ENCODE data around the gene VWA5B2.

Gene VWA5B2

GRCh38 chr3:184236033-184236410 is 6.6 kb downstream of the VWA5B2 start:
- peaks cover 0 to 5% (median 0%) of the 10 kb centered on the region in 11 experiments; a peak in 1 of 22 replicates for H3K36me3 ChIP-seq
- peaks cover 40 to 79% (median 66%) of the 10 kb centered on the region in 10 experiments for H3K4me1 ChIP-seq
- no peaks in the 10 kb centered on the region for H3K9me3 ChIP-seq (replicated peaks in 1 of 11)
- peaks cover 0 to 78% (median 44%) of the 10 kb centered on the region in 11 experiments; a peak in 19 of 22 replicates for H4K20me1 ChIP-seq
- no peak for TF ChIP-seq Cebpa-rat (IDR thresholded peaks at IDR 0.05)
- H3K27ac ChIP-seq, result peak overlapping the region in 6 of 11 experiments; percentile 35 to 67 (median 58); a peak in 11 of 22 replicates
- H3K4me2 ChIP-seq, result peak overlapping the region; percentile 57 to 98 (median 90); a peak in 21 of 22 replicates
- peak overlapping the region in 2 of 10 experiments; percentile 9 to 28; a peak in 3 of 20 replicates for H3K4me3 ChIP-seq
- peak overlapping the region in 6 of 11 experiments; percentile 18 to 61 (median 46); a peak in 9 of 22 replicates for H3K9ac ChIP-seq
- peaks cover 14 to 20% (median 18%) of the 10 kb centered on the region in 11 experiments for H3K27me3 ChIP-seq

DNA sequence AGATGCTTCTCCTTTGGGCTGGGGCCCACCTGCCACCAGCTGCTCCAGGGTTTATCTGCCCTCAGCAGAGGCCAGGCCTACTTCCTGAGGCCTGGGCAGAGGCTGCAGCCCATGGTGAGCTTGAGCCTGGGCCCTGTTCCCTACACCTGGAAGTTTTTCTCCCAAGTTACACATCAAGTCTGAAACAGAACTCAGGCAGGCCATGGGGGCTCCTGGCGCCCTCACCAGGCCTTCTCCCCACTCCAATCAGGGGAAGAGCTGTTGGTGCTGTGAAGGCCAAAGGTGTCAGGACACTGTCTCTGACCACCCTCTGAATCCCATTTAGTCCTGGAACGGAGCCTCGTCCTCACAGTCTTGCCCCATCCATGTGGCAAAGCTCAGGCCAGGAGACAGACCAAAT is 7.3 kb downstream of the VWA5B2 start:
- Histone ChIP-seq H3K9ac (peak overlapping the region in 5 of 11 experiments; percentile 4 to 61 (median 55); a peak in 8 of 22 replicates), H4K20me1 (peaks cover 0 to 78% (median 44%) of the 10 kb centered on the region in 11 experiments; a peak in 18 of 22 replicates), H3K36me3 (peaks cover 0 to 11% (median 5%) of the 10 kb centered on the region in 11 experiments; a peak in 14 of 22 replicates), H3K4me2 (peak overlapping the region; percentile 57 to 98 (median 90)), H3K9me3 (replicated peaks in 1 of 11) (no peaks in the 10 kb centered on the region), H3K27me3 (peaks cover 7 to 14% (median 12%) of the 10 kb centered on the region in 11 experiments), H3K27ac (peak overlapping the region in 6 of 11 experiments; percentile 35 to 67 (median 58); a peak in 10 of 22 replicates), H3K4me3 (peak overlapping the region in 4 of 10 experiments; percentile 4 to 35 (median 18); a peak in 4 of 20 replicates), H3K4me1 (peaks cover 40 to 73% (median 63%) of the 10 kb centered on the region in 10 experiments)
- no peak for TF ChIP-seq Cebpa-rat (IDR thresholded peaks at IDR 0.05)

DNA sequence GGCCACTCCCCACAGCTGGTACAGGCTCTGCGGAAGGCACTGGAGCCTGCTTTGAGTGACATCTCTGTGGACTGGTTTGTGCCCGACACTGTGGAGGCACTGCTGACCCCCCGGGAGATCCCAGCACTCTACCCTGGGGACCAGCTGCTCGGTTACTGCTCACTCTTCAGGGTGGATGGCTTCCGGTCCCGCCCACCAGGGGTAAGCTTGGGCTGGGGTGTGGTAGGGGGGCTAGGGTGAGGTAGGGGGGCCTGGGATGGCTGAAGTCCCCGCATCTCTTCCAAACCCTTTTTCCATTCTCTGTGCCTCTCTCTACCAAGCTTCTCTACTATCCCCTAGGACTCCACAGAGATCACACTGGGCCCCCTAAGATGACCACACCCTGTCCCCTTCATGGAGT is 7.8 kb downstream of the VWA5B2 start:
- peak overlapping the region in 4 of 11 experiments; percentile 36 to 61 (median 58); a peak in 6 of 22 replicates for H3K9ac ChIP-seq
- H3K36me3 ChIP-seq, result peaks cover 1 to 17% (median 10%) of the 10 kb centered on the region in 11 experiments; a peak in 19 of 22 replicates
- H3K4me3 ChIP-seq, result peak overlapping the region in 3 of 10 experiments; percentile 9 to 35 (median 28); a peak in 3 of 20 replicates
- peak overlapping the region; percentile 57 to 98 (median 90) for H3K4me2 ChIP-seq
- H3K9me3 ChIP-seq (replicated peaks in 1 of 11), result no peaks in the 10 kb centered on the region
- peaks cover 40 to 67% (median 62%) of the 10 kb centered on the region in 10 experiments for H3K4me1 ChIP-seq
- no peak for TF ChIP-seq Cebpa-rat (IDR thresholded peaks at IDR 0.05)
- H3K27me3 ChIP-seq, result peaks cover 2 to 8% (median 6%) of the 10 kb centered on the region in 11 experiments; a peak in 20 of 22 replicates
- H3K27ac ChIP-seq, result peak overlapping the region in 5 of 11 experiments; percentile 35 to 67 (median 58); a peak in 9 of 22 replicates
- H4K20me1 ChIP-seq, result peaks cover 0 to 78% (median 46%) of the 10 kb centered on the region in 11 experiments; a peak in 18 of 22 replicates

DNA sequence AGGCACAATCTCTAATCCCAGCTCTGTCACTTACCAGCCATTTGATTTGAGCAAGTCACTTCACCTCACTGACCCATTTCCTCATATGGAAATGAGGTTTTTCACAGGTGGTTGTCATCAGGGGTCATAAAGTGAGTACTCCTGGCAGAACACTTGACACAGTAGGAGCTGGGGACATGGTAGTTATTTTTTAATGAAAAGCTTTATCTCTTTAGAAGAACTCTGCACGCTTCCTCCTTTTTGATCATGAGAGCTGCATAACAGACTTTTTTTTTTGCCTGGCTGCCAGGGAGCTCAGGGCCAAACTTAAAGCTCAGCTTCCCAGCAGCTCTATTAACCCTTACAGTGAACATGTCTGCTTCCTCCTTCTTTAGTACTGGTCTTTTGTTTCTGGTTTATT is 8.4 kb downstream of the VWA5B2 start:
- H3K36me3 ChIP-seq, result peaks cover 7 to 22% (median 16%) of the 10 kb centered on the region in 11 experiments
- peaks cover 0 to 2% (median under 1%) of the 10 kb centered on the region in 11 experiments; a peak in 5 of 22 replicates for H3K27me3 ChIP-seq
- H3K4me2 ChIP-seq, result peak overlapping the region; percentile 18 to 98 (median 90); a peak in 20 of 22 replicates
- H3K4me3 ChIP-seq, result no peak overlapping the region
- peaks cover 40 to 61% (median 59%) of the 10 kb centered on the region in 10 experiments for H3K4me1 ChIP-seq
- H3K9ac ChIP-seq, result no peak overlapping the region
- no peak for TF ChIP-seq Cebpa-rat (IDR thresholded peaks at IDR 0.05)
- H3K9me3 ChIP-seq (replicated peaks in 1 of 11), result no peaks in the 10 kb centered on the region
- H3K27ac ChIP-seq, result 0 out of 22 replicates have a peak overlapping the region, but pooled peaks of 1 of the 11 experiments have one; percentile 62
- peaks cover 0 to 80% (median 47%) of the 10 kb centered on the region in 11 experiments; a peak in 18 of 22 replicates for H4K20me1 ChIP-seq

- H3K27ac ChIP-seq, result no peak overlapping the region
- H3K9me3 ChIP-seq (replicated peaks in 1 of 11), result no peaks in the 10 kb centered on the region
- no peak for TF ChIP-seq Cebpa-rat (IDR thresholded peaks at IDR 0.05)
- H3K27me3 ChIP-seq, result no peaks in the 10 kb centered on the region
- H3K36me3 ChIP-seq, result peaks cover 12 to 28% (median 22%) of the 10 kb centered on the region in 11 experiments
- H3K9ac ChIP-seq, result no peak overlapping the region
- peaks cover 40 to 56% (median 54%) of the 10 kb centered on the region in 10 experiments for H3K4me1 ChIP-seq
- peak overlapping the region in 10 of 11 experiments; percentile 8 to 98 (median 73); a peak in 14 of 22 replicates for H3K4me2 ChIP-seq
- peaks cover 0 to 80% (median 49%) of the 10 kb centered on the region in 11 experiments; a peak in 18 of 22 replicates for H4K20me1 ChIP-seq
- no peak overlapping the region for H3K4me3 ChIP-seq
These were observed 8.9 kb downstream of the VWA5B2 start for GRCh38 chr3:184238246-184238818.

GRCh38 chr3:184239221-184239620 is 9.8 kb downstream of the VWA5B2 start:
- Histone ChIP-seq H3K4me3 (no peak overlapping the region), H3K9ac (no peak overlapping the region), H3K4me1 (peaks cover 35 to 47% (median 45%) of the 10 kb centered on the region in 10 experiments), H3K4me2 (no peak overlapping the region), H4K20me1 (peaks cover 0 to 86% (median 54%) of the 10 kb centered on the region in 11 experiments; a peak in 18 of 22 replicates), H3K36me3 (peaks cover 21 to 37% (median 30%) of the 10 kb centered on the region in 11 experiments), H3K9me3 (replicated peaks in 1 of 11) (no peaks in the 10 kb centered on the region), H3K27me3 (no peaks in the 10 kb centered on the region), H3K27ac (no peak overlapping the region)
- TF ChIP-seq Cebpa-rat (IDR thresholded peaks at IDR 0.05), result no peak

- Histone ChIP-seq H3K27me3 (no peaks in the 10 kb centered on the region), H3K36me3 (peaks cover 26 to 41% (median 35%) of the 10 kb centered on the region in 11 experiments), H3K4me3 (no peak overlapping the region), H3K9ac (no peak overlapping the region), H3K4me1 (peaks cover 31 to 42% (median 40%) of the 10 kb centered on the region in 10 experiments), H3K9me3 (replicated peaks in 1 of 11) (no peaks in the 10 kb centered on the region), H3K27ac (no peak overlapping the region), H3K4me2 (no peak overlapping the region), H4K20me1 (peaks cover 0 to 89% (median 58%) of the 10 kb centered on the region in 11 experiments; a peak in 18 of 22 replicates)
- TF ChIP-seq Cebpa-rat (IDR thresholded peaks at IDR 0.05), result no peak
These were observed 10.3 kb downstream of the VWA5B2 start for GRCh38 chr3:184239708-184240107.

DNA sequence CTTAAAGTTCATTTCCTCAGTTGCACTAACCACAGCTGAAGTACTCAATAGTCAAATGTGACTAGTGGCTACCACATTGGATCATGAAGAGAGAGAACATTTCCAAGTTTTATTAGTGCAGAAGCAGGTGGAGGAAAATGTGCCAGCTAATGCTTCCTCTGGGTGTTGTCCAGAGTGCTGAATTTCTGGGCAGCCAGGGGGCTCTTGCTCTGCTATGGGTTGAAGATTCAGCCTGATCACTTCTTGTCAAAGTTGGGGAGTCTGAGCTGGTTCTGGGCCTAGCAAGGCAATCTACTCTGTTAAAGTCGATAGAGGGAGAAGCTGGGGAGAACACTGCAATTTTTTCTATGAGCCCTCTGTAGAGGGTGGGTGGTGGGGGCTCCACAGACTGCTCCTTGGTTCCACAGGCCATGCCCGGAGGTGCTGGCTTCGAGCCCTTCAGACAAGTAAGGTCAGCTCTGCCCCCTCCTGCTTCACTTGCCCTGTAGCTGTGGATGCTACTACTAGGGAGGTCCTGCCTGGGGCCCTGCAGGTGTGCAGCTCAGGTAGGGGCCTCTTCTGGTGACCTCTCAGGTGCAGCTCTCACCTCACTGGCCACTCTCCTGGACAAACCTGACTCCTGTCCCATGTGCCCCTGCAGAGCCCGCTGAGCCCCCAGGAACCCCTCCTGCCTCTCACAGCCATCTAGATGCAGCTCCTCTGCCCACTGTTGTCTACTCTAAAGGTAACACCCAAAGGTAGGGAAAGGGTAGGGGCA is 11.2 kb downstream of the VWA5B2 start:
- no peak overlapping the region for H3K4me3 ChIP-seq
- H4K20me1 ChIP-seq, result peaks cover 0 to 98% (median 64%) of the 10 kb centered on the region in 11 experiments; a peak in 18 of 22 replicates
- H3K9ac ChIP-seq, result no peak overlapping the region
- no peaks in the 10 kb centered on the region for H3K27me3 ChIP-seq
- H3K9me3 ChIP-seq (replicated peaks in 1 of 11), result no peaks in the 10 kb centered on the region
- no peak overlapping the region for H3K4me2 ChIP-seq
- H3K27ac ChIP-seq, result no peak overlapping the region
- peaks cover 35 to 50% (median 44%) of the 10 kb centered on the region in 11 experiments for H3K36me3 ChIP-seq
- no peak for TF ChIP-seq Cebpa-rat (IDR thresholded peaks at IDR 0.05)
- peaks cover 25 to 33% (median 32%) of the 10 kb centered on the region in 10 experiments for H3K4me1 ChIP-seq

Data from BLaER1 treated with 17β-estradiol and CSF1 and Interleukin-3, amounts not matched to agents 10 nM and 100 nM (cell line).